OCI-M1 (cell line): ENCODE measurements around the gene CAPN10.

Experiments
- DNase-seq: peaks from one replicate; lab custom pipeline; 2025; lab: John Stamatoyannopoulos, UW

CAPN10 gene

DNA sequence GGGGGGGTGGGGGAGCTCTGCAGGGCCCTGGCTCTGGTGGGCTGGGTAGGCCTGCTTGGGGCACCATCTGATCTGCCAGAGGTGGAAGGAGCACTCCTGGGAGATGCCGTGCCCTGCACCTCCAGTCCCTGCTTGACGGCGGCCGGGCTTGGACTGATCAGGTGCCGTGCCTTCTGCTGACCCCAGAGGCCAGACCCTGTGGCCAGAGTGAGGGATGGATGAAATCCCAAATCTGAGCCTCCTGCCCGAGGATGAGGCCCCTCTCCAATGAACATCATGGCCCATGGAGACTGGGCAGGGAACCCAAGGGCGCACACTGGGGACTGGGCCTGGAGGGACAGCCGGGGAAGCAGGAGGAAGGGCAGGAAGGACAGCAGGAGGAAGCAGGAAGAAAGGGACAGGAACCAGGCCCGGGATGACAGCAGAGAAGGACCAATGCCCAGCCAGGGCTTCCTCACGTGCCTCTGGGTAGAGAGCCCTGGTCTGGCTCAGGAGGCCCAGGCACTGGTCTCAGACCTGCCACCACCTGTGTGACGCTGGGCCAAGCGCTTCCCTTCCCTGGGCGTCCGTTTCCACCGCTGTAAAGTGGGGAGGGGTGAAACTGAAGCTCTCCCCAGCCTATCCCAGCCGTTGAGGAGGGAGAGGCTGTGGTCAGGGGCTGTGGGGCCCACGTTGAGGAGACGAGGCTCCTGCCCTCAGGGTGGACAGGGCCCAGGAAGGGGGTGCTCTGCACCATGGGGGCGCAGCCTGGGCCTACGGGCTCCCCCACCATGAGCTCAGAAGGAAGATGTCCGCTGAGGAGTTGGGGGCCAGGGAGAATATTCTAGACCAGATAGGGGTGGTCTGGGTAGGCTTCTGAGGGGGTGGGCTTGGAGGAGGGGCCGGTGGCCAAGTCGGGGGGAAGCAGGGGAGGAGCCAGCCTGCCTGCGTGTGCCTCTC, 37.7 kb downstream of the CAPN10 start:
- no peak for DNase-seq

DNA sequence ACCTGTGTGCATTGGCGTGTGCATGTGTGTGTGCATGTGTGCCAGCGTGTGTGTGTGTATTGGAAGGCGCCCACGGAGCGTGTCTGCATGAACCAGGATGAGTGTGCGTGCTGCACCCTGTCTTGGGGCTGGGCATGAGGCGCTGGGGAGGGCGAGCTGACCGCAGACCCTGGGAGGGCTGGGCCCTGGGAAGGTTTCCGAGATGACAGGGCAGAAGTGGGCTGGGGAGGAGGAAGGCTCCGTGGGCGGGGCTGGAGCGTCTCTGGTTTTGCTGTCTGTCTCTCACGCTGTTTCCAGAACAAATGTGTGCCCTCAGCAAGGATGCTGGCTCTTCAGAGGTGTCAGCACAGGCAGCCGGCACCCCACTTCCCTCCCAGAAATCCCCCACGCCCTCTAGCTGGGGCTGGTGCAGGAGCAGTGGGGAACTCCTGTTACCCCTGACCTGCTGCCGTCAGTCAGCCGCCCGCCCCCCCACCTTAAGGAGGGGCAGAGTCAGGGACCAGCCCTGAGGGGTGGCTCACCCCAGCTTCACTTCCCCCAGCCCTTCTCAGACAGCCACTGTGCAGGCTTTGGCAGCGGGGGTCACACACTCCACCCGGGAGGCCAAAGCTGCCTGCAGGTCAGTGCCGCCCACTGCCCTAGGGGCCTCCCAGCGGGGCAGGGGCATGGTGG, 38.6 kb downstream of the CAPN10 start, which contains the start of gene GPR35:
GPR35 (plus strand) TSS at position 531 of the 672 bp plus-strand sequence. CDS start 4,473 bp downstream, outside the sequence.
- peak; percentile 84 for DNase-seq

DNA sequence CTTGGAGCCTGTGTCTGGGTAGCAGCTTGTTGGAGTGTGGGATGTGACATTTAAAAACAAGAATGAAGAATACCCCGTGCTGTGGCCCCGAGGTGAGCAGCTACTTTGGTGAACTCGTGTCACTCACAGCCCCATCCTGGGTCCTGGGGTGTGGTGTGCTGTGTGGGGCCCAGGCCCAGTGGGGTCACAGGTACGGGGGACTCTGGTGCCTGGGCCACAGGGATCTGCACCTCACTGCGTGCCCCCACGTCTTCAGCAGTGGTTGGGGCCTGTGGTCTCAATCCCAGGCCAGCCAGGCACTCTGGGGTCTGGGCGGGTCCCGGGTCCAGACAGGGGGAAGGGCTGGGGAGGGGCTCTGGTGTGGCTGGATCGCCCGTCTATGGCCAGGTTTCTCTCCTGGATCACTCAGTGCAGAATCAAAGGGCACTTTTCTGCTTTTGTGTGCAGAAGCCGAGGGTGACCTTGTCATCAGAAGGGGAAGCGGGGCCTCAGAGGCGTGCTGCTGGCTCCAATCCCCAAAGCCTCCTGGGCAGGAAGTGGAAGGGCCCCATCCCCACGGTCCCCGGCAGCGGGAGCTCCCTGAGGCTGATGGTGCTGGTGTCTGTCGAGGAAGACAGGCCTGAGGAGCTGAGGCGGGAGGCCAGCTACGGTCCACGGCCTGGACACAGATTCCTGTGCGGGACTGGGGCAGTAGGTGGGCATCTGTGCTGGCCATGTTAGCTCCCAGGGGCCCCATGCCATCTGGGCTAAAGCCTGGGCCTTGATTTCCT, 40.2 kb downstream of the CAPN10 start:
- DNase-seq: no peak

GRCh38 chr2:240627736-240628506, 41.4 kb downstream of the CAPN10 start:
- DNase-seq: no peak

DNA sequence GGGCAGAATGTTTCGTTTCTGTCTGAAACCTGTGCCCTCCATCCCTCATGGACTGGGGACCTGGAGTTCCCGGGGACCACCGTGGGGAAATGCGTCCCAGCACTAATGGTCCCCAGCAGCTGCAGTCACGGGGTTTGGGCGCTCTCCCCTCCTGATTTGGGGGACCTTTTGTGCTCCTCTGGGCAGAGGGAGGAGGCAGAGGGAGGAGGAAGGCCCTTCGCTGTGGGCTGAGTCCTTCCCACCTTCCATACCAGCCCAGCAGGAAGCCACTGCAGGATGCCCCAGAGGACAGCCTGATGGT, 41.9 kb downstream of the CAPN10 start:
- no peak for DNase-seq

GRCh38 chr2:240628808-240629618, 42.5 kb downstream of the CAPN10 start:
- no peak for DNase-seq

- DNase-seq: no peak
Observed at GRCh38 chr2:240629619-240629967, 43.1 kb downstream of the CAPN10 start.

GRCh38 chr2:240629968-240630770, 43.6 kb downstream of the CAPN10 start:
- no peak for DNase-seq

DNA sequence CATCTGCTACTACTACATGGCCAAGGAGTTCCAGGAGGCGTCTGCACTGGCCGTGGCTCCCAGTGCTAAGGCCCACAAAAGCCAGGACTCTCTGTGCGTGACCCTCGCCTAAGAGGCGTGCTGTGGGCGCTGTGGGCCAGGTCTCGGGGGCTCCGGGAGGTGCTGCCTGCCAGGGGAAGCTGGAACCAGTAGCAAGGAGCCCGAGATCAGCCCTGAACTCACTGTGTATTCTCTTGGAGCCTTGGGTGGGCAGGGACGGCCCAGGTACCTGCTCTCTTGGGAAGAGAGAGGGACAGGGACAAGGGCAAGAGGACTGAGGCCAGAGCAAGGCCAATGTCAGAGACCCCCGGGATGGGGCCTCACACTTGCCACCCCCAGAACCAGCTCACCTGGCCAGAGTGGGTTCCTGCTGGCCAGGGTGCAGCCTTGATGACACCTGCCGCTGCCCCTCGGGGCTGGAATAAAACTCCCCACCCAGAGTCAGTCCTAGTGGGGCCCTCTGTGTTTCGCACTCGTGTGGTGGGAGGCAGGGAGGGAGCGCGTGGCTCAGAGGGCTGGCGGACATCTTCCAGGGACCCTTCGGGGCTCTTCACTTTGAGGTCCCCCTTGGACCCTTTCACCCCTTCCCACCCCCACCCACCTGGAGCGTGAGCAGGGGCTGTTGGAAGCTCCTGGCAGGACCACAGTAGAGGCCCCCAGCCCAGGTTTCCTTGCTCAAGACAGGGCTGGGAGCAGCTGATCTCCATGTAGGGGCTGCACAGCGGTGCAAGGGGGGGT, 44.4 kb downstream of the CAPN10 start:
- no peak for DNase-seq

- DNase-seq: no peak
Observed at GRCh38 chr2:240631548-240632305, 45.2 kb downstream of the CAPN10 start.

DNA sequence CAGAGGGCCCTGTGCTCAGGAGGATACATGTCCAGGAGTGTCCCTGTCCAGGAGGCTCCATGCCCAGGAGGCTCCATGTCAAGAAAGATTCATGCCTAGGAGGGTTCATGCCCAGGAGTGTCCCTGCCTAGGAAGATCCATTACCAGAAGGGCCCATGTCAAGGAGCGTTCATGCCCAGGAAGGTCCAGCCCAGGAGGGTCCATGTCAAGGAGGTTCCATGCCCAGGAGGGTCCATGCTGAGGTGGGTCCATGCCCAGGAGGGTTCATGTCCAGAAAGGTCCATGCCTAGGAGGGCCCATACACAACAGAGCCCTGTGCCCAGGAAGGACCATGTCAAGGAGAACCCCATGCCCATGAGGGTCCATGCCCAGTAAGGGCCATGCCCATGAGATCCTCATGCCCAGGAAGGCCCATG, 45.8 kb downstream of the CAPN10 start:
- DNase-seq: no peak

GRCh38 chr2:240635121-240635997, 48.8 kb downstream of the CAPN10 start:
- no peak for DNase-seq

- DNase-seq: no peak
Observed at GRCh38 chr2:240635998-240636547, 49.5 kb downstream of the CAPN10 start.

DNA sequence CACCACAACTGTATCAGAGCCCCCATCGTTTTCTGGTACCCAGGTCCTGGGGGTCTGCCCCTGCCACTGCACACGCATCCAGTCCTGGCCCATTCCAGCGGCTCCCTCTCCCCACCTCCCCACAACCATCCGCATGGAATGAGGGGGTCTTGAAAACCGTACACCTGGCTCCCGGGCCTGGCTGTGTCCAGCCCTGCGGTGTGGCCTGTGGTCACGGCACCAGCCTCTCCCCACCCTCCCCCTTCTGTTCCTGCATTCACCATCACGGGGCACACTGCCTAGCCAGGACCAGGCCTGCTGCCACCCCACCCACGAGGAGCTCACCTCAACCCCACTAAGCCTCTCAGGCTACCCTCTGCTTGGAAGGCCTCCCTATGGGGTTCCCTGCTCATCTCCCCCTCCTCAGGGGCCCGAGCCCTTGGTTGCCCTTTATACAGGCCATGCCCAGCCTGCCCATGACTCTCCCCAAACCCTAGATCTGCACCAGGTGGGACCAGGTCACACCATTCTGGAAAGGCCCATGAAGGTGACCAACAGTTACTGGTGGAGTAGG, 50.1 kb downstream of the CAPN10 start:
- no peak for DNase-seq

DNA sequence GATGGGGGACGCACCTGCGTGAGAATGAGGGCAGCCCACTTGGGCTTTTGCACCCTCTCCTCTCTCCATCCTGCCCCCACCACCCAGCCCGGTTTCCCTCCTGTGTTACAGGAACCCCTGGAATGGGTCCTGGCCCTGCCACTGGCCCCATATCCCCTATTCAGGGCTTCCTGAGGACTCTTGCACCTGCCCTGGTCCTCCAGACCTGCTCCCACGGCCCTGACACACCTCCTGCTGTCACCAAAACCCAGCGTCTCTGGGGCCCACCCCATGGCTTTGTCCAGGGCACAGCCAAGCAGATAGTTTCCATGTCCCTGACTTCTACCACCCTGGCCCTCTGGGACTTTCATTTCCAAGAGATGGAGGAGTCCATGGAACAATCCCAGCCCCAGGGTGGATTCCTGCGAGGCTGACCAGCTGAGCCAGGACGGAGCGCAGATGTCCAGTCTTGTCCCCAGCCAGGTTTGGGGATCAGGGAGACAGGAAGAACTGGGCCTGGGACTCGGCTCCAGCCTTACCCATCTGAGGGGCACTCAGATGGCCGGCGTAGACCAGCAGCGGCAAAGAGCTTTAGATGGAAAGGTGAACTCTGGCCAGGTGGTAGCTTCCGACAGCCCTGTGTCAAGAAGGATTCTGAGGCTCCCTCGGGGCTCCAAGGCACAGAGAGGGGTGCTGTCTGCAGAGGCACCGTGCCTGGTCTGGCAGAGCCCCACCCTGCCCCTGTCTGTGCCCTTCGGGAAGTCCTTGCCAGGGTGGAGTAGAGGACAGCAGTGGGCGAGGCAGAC, 50.8 kb downstream of the CAPN10 start:
- DNase-seq: no peak

GRCh38 chr2:240637901-240638345, 51.4 kb downstream of the CAPN10 start:
- no peak for DNase-seq
